ENCODE data around the gene C1QTNF2. TPM values are rescaled to one million over a fixed set of nuclear protein-coding genes. Genes with fewer than 3 reads are reported as not detected.
"Not testable (repeated sequence)": the region's sequence is repeated elsewhere in the genome, so short reads cannot be mapped to it uniquely, and the experiment has no call there.

Gene C1QTNF2
- total RNA-seq, 4 donors from 2014 or later, result 0.09 to 0.65 TPM; not detected in 2

- Histone ChIP-seq H3K9me3 (no peaks in the 10 kb centered on the region), H3K27me3 (no peaks in the 10 kb centered on the region), H3K36me3 (no peaks in the 10 kb centered on the region), H3K4me3 (no peak overlapping the region), H3K4me1 (peaks cover 0 to 2% of the 10 kb centered on the region in 2 donors), H3K27ac (no peak overlapping the region)
- in situ Hi-C loops (cut with MboI; ENCODE audit: low sequenced_read_pairs in 4 of 4) (loop anchor here (5.0 to 10.0 kb wide), 3 partner anchors 146 to 326 kb away; no protein-coding TSS in a partner anchor), intact Hi-C loops (cut with DNase I; ENCODE audit: low total_unique reads) (no loop called here)
- ATAC-seq, result no peak
- TF ChIP-seq CTCF (IDR thresholded peaks at IDR 0.05 in 4 of 5, conservative IDR thresholded peaks at IDR 0.05 in 1 of 5) (no peak), POLR2A (IDR thresholded peaks at IDR 0.05) (no peak)
- no peak for DNase-seq
Measured at GRCh38 chr5:160348080-160348479, 22.3 kb downstream of the C1QTNF2 start.

- no peaks in the 10 kb centered on the region for H3K9me3 ChIP-seq
- no peak overlapping the region for H3K27ac ChIP-seq
- TF ChIP-seq CTCF (IDR thresholded peaks at IDR 0.05 in 4 of 5, conservative IDR thresholded peaks at IDR 0.05 in 1 of 5) (no peak), POLR2A (IDR thresholded peaks at IDR 0.05) (no peak)
- no peaks in the 10 kb centered on the region for H3K36me3 ChIP-seq
- no peaks in the 10 kb centered on the region for H3K4me1 ChIP-seq
- no peak overlapping the region for H3K4me3 ChIP-seq
- H3K27me3 ChIP-seq, result no peaks in the 10 kb centered on the region
- intact Hi-C loops (cut with DNase I; ENCODE audit: low total_unique reads), result no loop called here
- in situ Hi-C loops (cut with MboI; ENCODE audit: low sequenced_read_pairs in 4 of 4), result loop anchor here (5.0 to 10.0 kb wide), 3 partner anchors 145 to 325 kb away; no protein-coding TSS in a partner anchor
- ATAC-seq (no peak), DNase-seq (no peak)
Measured at GRCh38 chr5:160347448-160347847, 23.0 kb downstream of the C1QTNF2 start.

- Histone ChIP-seq H3K27ac (no peak overlapping the region), H3K4me3 (no peak overlapping the region), H3K4me1 (no peaks in the 10 kb centered on the region), H3K27me3 (no peaks in the 10 kb centered on the region), H3K9me3 (no peaks in the 10 kb centered on the region), H3K36me3 (no peaks in the 10 kb centered on the region)
- TF ChIP-seq POLR2A (IDR thresholded peaks at IDR 0.05) (no peak), CTCF (IDR thresholded peaks at IDR 0.05 in 4 of 5, conservative IDR thresholded peaks at IDR 0.05 in 1 of 5) (no peak)
- in situ Hi-C loops (cut with MboI; ENCODE audit: low sequenced_read_pairs in 4 of 4) (loop anchor here in 2 of 4 donors (5.0 to 10.0 kb wide), 2 partner anchors 140 to 318 kb away; no protein-coding TSS in a partner anchor), intact Hi-C loops (cut with DNase I; ENCODE audit: low total_unique reads) (no loop called here)
- DNase-seq, result no peak
- peak; percentile 23 to 43 for ATAC-seq
Measured at GRCh38 chr5:160342413-160342941, 27.9 kb downstream of the C1QTNF2 start.

- ATAC-seq (no peak), DNase-seq (no peak)
- in situ Hi-C loops (cut with MboI; ENCODE audit: low sequenced_read_pairs in 4 of 4), result loop anchor here in 2 of 4 donors (5.0 to 10.0 kb wide), 2 partner anchors 139 to 317 kb away; no protein-coding TSS in a partner anchor
- Histone ChIP-seq H3K4me3 (no peak overlapping the region), H3K27ac (no peak overlapping the region), H3K9me3 (no peaks in the 10 kb centered on the region), H3K36me3 (no peaks in the 10 kb centered on the region), H3K4me1 (no peaks in the 10 kb centered on the region), H3K27me3 (no peaks in the 10 kb centered on the region)
- intact Hi-C loops (cut with DNase I; ENCODE audit: low total_unique reads), result no loop called here
- TF ChIP-seq CTCF (IDR thresholded peaks at IDR 0.05 in 4 of 5, conservative IDR thresholded peaks at IDR 0.05 in 1 of 5), result no peak
- no peak for TF ChIP-seq POLR2A (IDR thresholded peaks at IDR 0.05)
Measured at GRCh38 chr5:160341309-160341870, 29.0 kb downstream of the C1QTNF2 start.

DNA sequence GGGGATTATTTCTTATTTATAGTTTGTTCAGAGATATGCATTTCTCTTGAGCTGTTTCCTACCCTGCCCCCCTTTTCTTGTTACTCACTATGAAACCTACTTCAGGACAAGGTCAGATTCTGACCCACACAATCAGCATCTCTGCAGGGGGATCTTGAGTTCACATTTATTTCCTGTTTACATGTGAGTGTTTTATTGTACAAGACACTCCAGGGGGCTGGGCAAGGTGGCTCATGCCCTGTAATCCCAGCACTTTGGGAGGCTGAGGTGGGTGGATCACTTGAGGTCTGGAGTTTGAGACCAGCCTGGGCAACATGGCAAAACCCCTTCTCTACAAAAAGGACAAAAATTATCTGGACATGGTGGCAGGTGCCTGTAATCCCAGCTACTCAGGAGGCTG, 29.9 kb downstream of the C1QTNF2 start:
- H3K4me1 ChIP-seq; ATAC-seq; H3K36me3 ChIP-seq; H3K9me3 ChIP-seq; H3K4me3 ChIP-seq; DNase-seq; intact Hi-C loops (cut with DNase I; ENCODE audit: low total_unique reads); H3K27me3 ChIP-seq; H3K27ac ChIP-seq: not testable (repeated sequence)
- in situ Hi-C loops (cut with MboI; ENCODE audit: low sequenced_read_pairs in 4 of 4), result loop anchor here in 2 of 4 donors (5.0 to 10.0 kb wide), 2 partner anchors 138 to 316 kb away; no protein-coding TSS in a partner anchor

Measured in gastrocnemius medialis (tissue), 4 donors.